BE2C (cell line): Measurements from ENCODE around the gene FOXB2.

Source experiments
- DNase-seq: peaks from one replicate; pipeline ENCODE4 v3.0.0-alpha.2; 2020
- H3K27me3 ChIP-seq: fragments of 250-450 bp; sonication (Bioruptor Pico); 2 replicates; pipeline ENCODE4 v1.5.1; 2020; ENCODE audit warnings: mild to moderate bottlenecking
- H3K36me3 ChIP-seq: fragments of 250-450 bp; sonication (Bioruptor Pico); 2 replicates; pipeline ENCODE4 v1.5.1; 2020; ENCODE audit warnings: mild to moderate bottlenecking
- H3K4me1 ChIP-seq: fragments of 250-450 bp; sonication (Bioruptor Pico); 2 replicates; pipeline ENCODE4 v1.5.1; 2020
- H3K4me3 ChIP-seq: 2 replicates; pipeline ENCODE4 v1.5.1; 2011; ENCODE audit warnings: low read depth, low read length
- H3K9me3 ChIP-seq: fragments of 250-450 bp; sonication (Bioruptor Pico); 2 replicates; pipeline ENCODE4 v1.5.1; 2020
- TF ChIP-seq, protein P1 (sequence below): IDR thresholded peaks from 2 replicates; pipeline ENCODE4 v1.5.1; 2012; ENCODE audit warnings: mild to moderate bottlenecking, low read depth, low read length

FOXB2 gene

DNA sequence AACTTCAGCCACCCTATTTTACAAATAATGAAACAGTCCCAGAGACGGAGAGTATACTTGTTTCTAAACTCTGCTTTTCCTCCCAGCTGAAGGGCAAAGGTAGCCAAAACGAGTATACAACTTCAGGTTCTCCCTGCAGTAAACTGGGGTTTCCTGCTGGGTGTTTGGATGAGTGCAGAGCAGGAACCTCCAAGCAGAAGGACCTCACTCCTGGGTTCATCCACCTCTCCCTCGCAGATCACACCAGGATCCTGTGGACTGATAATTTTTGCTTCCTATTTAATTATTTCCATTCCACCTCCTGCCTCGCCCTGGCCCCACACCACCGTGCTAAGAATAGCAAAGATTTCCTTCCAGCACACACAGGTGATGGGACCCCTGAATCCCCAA, 2.0 kb upstream of the FOXB2 start:
- Histone ChIP-seq H3K4me1 (no peaks in the 10 kb centered on the region; the same call in none of the 2 replicates), H3K9me3 (no peaks in the 10 kb centered on the region), H3K36me3 (no peaks in the 10 kb centered on the region), H3K27me3 (peaks cover 99% of the 10 kb centered on the region), H3K4me3 (no peak overlapping the region)
- DNase-seq: no peak
- TF ChIP-seq, protein P1, sequence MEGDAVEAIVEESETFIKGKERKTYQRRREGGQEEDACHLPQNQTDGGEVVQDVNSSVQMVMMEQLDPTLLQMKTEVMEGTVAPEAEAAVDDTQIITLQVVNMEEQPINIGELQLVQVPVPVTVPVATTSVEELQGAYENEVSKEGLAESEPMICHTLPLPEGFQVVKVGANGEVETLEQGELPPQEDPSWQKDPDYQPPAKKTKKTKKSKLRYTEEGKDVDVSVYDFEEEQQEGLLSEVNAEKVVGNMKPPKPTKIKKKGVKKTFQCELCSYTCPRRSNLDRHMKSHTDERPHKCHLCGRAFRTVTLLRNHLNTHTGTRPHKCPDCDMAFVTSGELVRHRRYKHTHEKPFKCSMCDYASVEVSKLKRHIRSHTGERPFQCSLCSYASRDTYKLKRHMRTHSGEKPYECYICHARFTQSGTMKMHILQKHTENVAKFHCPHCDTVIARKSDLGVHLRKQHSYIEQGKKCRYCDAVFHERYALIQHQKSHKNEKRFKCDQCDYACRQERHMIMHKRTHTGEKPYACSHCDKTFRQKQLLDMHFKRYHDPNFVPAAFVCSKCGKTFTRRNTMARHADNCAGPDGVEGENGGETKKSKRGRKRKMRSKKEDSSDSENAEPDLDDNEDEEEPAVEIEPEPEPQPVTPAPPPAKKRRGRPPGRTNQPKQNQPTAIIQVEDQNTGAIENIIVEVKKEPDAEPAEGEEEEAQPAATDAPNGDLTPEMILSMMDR: no peak

DNA sequence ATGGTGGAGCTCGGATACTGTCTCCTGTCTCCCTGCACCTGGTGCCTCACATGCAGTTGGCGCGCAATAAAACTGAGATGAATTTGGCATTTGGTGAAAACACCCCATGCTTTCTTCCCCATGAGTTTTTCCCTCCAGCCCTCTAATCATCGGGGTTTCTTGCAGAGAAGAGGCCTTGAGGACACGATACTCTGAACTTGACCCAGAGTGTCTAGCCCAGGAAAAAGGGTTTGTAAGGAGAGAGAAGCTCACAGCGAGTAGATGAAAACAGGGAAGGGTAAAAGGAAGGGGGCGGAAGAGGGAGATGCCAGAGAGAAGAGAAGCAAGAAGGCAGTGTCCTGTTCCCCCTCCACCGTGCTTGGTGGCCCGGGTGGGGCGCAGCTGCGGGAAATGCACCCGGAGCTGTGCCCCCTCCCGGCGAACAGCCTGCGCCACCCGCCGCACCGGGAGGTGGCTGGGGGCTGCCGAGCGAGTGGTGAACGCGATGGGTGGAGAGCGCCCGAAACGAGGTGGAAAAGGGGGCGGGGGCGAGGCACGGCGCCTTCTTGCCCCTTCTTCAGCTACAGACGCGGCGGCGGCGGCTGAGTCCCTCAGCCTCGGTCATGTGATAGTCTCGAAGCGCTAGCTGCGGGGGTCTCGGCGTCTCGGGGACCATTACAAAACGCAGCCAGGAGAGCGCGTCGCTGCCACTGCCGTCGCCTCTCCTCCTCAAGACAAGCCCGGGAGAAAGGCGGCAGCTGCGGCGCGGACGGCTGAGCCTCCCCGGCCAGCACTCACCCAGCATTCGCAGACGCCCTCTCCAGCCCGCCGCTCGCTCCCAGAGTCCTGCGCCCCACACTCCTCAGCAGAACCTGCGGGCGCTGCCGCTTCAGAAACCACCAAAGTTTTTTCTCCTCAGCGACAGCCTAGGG, 1.1 kb upstream of the FOXB2 start:
- no peak for DNase-seq
- peak overlapping the region; percentile 19 for H3K4me3 ChIP-seq
- no peaks in the 10 kb centered on the region for H3K36me3 ChIP-seq
- TF ChIP-seq, protein P1: no peak
- peaks cover 99% of the 10 kb centered on the region for H3K27me3 ChIP-seq
- no peaks in the 10 kb centered on the region for H3K9me3 ChIP-seq
- no peaks in the 10 kb centered on the region; the same call in 1 of the 2 replicates for H3K4me1 ChIP-seq

DNA sequence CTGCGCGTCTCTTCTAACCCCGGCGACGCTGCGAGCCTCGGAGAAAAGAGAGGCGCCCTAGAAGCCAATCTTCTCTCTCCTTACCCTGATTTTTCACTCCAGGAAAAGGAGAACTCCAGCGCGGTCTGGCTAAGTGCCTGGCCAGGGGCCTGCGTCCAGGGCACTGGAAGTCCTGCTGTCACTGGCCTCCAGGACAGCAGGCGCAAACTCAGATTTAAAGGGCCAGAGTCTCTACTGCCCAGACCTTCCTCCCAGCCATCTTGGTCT, 553 bp upstream of the FOXB2 start:
- Histone ChIP-seq H3K27me3 (peaks cover 99% of the 10 kb centered on the region), H3K4me3 (peak overlapping the region; percentile 19; the same call in 1 of the 2 replicates), H3K4me1 (no peaks in the 10 kb centered on the region; the same call in 1 of the 2 replicates), H3K36me3 (no peaks in the 10 kb centered on the region), H3K9me3 (no peaks in the 10 kb centered on the region)
- no peak for DNase-seq
- TF ChIP-seq, protein P1: no peak

DNA sequence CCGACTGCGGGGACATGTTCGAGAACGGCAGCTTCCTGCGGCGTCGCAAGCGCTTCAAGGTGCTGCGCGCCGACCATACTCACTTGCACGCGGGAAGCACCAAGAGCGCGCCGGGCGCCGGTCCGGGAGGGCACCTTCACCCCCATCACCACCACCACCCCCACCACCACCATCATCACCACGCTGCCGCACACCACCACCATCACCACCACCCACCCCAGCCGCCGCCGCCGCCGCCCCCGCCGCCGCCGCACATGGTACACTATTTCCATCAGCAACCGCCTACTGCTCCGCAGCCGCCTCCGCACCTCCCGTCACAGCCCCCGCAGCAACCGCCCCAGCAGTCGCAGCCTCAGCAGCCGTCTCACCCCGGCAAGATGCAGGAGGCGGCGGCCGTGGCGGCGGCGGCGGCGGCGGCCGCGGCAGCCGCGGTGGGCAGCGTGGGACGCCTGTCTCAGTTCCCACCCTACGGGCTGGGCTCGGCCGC, 514 bp downstream of the FOXB2 start:
- no peaks in the 10 kb centered on the region for H3K9me3 ChIP-seq
- TF ChIP-seq, protein P1: no peak
- H3K27me3 ChIP-seq: peaks cover 99% of the 10 kb centered on the region
- H3K4me3 ChIP-seq: peak overlapping the region; percentile 28; the same call in 1 of the 2 replicates
- H3K36me3 ChIP-seq: no peaks in the 10 kb centered on the region
- no peaks in the 10 kb centered on the region; the same call in 1 of the 2 replicates for H3K4me1 ChIP-seq
- no peak for DNase-seq

DNA sequence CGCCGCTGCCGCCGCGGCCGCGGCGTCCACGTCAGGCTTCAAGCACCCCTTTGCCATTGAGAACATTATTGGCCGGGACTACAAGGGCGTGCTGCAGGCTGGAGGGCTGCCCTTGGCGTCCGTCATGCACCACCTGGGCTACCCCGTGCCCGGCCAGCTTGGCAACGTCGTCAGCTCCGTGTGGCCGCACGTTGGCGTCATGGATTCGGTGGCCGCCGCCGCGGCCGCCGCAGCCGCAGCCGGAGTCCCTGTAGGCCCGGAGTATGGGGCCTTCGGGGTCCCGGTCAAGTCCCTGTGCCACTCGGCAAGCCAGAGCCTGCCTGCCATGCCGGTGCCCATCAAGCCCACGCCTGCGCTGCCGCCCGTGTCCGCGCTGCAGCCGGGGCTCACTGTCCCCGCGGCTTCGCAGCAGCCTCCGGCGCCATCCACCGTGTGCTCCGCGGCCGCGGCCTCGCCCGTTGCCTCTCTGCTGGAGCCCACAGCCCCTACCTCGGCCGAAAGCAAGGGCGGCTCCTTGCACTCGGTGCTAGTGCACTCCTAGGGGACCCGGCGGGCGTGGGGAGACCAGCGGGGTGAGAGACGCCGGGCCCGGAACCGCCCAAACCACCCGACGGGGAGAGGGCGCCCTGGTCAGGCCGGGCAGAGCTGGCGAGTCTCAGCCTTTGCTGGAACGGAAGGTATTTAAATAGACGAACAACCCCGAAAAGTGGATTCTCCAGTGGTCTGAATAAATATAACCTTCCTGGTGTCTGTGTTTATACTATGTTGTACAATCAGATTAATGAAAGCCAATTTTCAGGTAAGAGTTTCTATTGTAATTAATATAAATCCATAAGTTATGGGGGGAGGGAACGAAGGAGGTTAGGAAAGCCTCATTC, 1.2 kb downstream of the FOXB2 start:
- no peaks in the 10 kb centered on the region for H3K36me3 ChIP-seq
- peak overlapping the region; percentile 28 for H3K4me3 ChIP-seq
- peaks cover 99% of the 10 kb centered on the region for H3K27me3 ChIP-seq
- TF ChIP-seq, protein P1: no peak
- H3K4me1 ChIP-seq: no peaks in the 10 kb centered on the region
- H3K9me3 ChIP-seq: no peaks in the 10 kb centered on the region
- no peak for DNase-seq
